Measurements from ENCODE around the gene YAP1.

DNA sequence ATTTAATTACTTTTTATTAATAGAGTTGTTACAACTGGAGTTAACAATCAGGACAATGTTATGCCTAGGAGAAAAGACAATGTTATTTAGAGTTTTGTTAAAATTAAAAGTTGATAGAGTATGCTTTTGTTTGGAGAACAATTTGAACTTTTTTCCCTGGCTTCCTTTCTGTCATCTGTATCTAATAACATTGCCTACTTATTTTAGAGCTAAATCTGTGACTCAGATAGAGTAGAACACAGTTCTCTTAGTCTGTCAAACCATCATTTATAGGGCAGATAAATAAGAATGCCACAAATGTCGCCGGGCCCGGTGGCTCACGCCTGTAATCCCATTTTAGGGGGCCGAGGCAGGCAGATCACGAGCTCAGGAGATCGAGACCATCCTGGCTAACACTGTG, 28.9 kb upstream of the YAP1 start:
- TF ChIP-seq, protein P1, sequence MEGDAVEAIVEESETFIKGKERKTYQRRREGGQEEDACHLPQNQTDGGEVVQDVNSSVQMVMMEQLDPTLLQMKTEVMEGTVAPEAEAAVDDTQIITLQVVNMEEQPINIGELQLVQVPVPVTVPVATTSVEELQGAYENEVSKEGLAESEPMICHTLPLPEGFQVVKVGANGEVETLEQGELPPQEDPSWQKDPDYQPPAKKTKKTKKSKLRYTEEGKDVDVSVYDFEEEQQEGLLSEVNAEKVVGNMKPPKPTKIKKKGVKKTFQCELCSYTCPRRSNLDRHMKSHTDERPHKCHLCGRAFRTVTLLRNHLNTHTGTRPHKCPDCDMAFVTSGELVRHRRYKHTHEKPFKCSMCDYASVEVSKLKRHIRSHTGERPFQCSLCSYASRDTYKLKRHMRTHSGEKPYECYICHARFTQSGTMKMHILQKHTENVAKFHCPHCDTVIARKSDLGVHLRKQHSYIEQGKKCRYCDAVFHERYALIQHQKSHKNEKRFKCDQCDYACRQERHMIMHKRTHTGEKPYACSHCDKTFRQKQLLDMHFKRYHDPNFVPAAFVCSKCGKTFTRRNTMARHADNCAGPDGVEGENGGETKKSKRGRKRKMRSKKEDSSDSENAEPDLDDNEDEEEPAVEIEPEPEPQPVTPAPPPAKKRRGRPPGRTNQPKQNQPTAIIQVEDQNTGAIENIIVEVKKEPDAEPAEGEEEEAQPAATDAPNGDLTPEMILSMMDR (IDR thresholded peaks at IDR 0.05; ENCODE audit: poor library complexity, severe bottlenecking) = no peak
- TF ChIP-seq RAD21 (conservative IDR thresholded peaks at IDR 0.05) (no peak), POLR2AphosphoS5 (IDR thresholded peaks at IDR 0.05) (no peak), MXI1 (conservative IDR thresholded peaks at IDR 0.05; ENCODE audit: poor library complexity, severe bottlenecking) (no peak)
